SU-DHL-6 (cell line): ENCODE measurements around the gene SSRP1.

Source experiments
- CTCF ChIP-seq: fragments of 200-600 bp; sonication (generic); IDR thresholded peaks from one replicate; pipeline ENCODE4 v1.5.1; 2017; ENCODE audit warnings: antibody characterized with exemption, mild to moderate bottlenecking, low read length, moderate library complexity; ENCODE audit not compliant: insufficient read depth, poor library complexity, severe bottlenecking
- EZH2phosphoT487 ChIP-seq: fragments of 200-600 bp; sonication (generic), shearing (Covaris generic); conservative IDR thresholded peaks from 2 replicates; pipeline ENCODE4 v1.6.1; 2018; ENCODE audit warnings: mild to moderate bottlenecking, antibody characterized with exemption, low read length, moderate library complexity, mixed read lengths

- TF ChIP-seq CTCF (no peak), EZH2phosphoT487 (no peak)
Observed at GRCh38 chr11:57297221-57297620, 38.5 kb downstream of the SSRP1 start.
